Duodenal mucosa (tissue), 2 donors: ENCODE results near the gene APOL2.
A peak's percentile ranks its signal among the peaks of the same experiment; 100 is the strongest.

Experiments
- H3K27ac ChIP-seq: one replicate; pipeline ENCODE4 v1.7.0; 2013; ENCODE audit warnings: low read depth, low read length
- H3K27me3 ChIP-seq, 2 donors: one replicate each; pipeline ENCODE4 v1.7.0; 2013; ENCODE audit warnings: low read length in 2 of 2, control low read depth in 1 of 2; ENCODE audit not compliant: insufficient read depth in 2 of 2, control insufficient read depth in 1 of 2
- H3K36me3 ChIP-seq, 2 donors: one replicate each; pipeline ENCODE4 v1.7.0; 2013; ENCODE audit warnings: low read length in 2 of 2, control low read depth in 1 of 2; ENCODE audit not compliant: insufficient read depth in 2 of 2, control insufficient read depth in 1 of 2
- H3K4me1 ChIP-seq, 2 donors: one replicate each; pipeline ENCODE4 v1.7.0; 2013; ENCODE audit warnings: low read length in 2 of 2, control low read depth in 1 of 2; ENCODE audit not compliant: insufficient read depth in 2 of 2, control insufficient read depth in 1 of 2
- H3K4me3 ChIP-seq, 2 donors: one replicate each; pipeline ENCODE4 v1.7.0; 2013; ENCODE audit warnings: low read length in 2 of 2, low read depth in 1 of 2
- H3K9ac ChIP-seq, 2 donors: one replicate each; pipeline ENCODE4 v1.7.0; 2013; ENCODE audit warnings: low read length in 2 of 2, low read depth in 1 of 2
- H3K9me3 ChIP-seq, 2 donors: one replicate each; pipeline ENCODE4 v1.7.0; 2013; ENCODE audit warnings: low read length in 2 of 2, control low read depth in 1 of 2; ENCODE audit not compliant: control insufficient read depth in 1 of 2

Gene APOL2

DNA sequence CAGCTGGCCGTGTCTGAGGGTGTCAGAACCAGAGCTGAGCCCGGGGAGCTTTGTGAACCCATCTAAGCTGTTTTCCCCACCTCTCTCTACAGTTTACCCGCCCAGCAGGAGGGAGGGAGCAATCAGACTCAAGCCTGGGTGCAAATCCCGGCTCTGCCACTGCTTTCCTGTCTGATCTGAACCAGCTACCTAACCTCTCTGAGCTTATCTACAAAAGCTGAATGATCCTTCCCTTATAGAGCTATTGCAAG lies 252 bp downstream of the APOL2 start:
- Histone ChIP-seq H3K4me1 (peaks cover 31% of the 10 kb centered on the region in 2 donors), H3K4me3 (peak overlapping the region; percentile 79 to 95), H3K9me3 (no peaks in the 10 kb centered on the region), H3K27me3 (no peaks in the 10 kb centered on the region), H3K27ac (peak overlapping the region; percentile 74), H3K9ac (peak overlapping the region; percentile 85 to 87), H3K36me3 (peaks cover 0 to 6% of the 10 kb centered on the region in 2 donors)

DNA sequence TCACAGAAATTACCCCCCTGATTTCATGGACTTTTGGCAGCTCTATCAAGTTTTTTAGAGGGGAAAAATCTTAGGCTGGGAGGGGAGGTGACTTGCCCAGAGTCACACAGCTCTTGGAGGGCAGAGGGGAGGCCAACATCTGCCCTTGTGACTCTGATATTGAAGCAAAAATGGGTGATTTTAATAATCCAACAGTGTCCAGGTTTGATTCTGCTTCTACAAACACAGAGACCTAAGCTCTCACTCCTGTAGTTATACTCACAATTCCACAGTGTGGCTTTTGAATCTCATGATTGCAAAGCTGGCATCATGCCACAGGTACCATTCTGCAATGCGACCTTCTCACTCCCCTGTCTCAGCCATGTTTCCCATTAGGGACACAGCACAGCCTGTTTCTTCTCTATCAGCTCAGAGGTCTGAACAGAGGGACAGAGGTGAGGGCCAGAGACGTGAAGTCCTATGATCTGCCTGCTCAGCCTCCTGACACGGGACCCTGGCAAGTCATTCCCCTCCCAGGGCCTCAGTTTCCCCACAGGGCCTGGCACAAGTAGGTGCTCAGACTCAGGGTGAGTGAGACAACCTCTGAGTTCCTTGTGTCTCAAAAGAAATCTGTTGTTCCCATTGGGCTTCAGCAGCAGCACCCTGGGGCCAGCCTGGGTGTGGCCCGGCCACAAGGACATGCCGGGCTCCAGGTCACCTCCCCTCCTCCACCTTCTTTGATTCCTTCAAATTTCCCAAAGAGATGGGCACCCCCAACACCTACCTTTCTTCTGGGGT lies 766 bp downstream of the APOL2 start:
- H3K9ac ChIP-seq = peak overlapping the region; percentile 85 to 87
- H3K4me3 ChIP-seq = peak overlapping the region; percentile 79 to 95
- H3K36me3 ChIP-seq = peaks cover 4 to 8% of the 10 kb centered on the region in 2 donors
- no peaks in the 10 kb centered on the region for H3K27me3 ChIP-seq
- peaks cover 31% of the 10 kb centered on the region in 2 donors for H3K4me1 ChIP-seq
- H3K27ac ChIP-seq = peak overlapping the region; percentile 74
- H3K9me3 ChIP-seq = no peaks in the 10 kb centered on the region

DNA sequence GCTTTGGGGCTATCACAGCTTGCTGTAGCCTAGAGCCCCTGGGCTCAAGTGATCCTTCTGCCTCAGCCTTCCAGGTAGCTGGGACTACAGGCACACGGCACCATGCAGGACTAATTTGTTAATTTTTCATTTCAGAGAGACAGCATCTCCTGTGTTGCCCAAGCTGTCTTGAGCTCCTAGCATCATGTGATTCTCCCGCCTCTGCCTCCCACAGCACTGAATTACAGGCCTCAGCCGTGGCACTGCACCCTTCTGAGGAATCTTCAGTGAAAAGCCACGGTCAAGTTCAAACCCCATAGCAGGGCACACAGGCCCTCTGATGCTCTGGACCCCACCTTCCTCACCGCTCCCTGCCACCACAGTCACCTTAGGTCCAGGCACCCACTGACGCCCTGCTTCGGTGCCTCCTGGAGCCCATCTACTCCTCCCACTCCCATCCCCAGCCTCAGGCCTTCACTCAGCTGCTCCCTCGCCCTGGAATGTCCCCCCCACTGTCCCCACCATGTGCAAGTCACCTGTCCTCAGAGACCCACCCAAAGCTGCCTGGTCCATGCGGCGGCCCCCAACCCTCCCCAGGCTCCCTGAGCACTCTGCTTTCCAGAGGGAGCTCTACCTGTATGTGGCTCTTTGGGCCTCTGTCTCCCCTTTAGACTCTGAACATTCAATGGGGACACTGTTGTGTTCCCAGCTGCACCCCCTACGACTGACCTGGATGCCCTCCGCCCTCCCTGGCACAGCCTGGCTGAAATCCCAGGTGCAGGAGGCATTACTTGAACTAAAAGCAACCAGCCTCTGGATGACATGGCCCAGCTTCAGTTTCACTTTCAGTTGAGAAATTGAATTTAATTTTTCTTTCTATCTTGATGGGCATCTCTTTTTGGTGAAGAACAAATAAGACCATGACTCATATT lies 1.6 kb downstream of the APOL2 start:
- H3K9me3 ChIP-seq = no peaks in the 10 kb centered on the region
- H3K9ac ChIP-seq = peak overlapping the region; percentile 85 to 87
- H3K27me3 ChIP-seq = no peaks in the 10 kb centered on the region
- peaks cover 12 to 13% of the 10 kb centered on the region in 2 donors for H3K36me3 ChIP-seq
- H3K4me3 ChIP-seq = peak overlapping the region; percentile 79 to 95
- H3K27ac ChIP-seq = no peak overlapping the region
- H3K4me1 ChIP-seq = peaks cover 31 to 36% of the 10 kb centered on the region in 2 donors

GRCh38 chr22:36236388-36237319 lies 2.7 kb downstream of the APOL2 start:
- Histone ChIP-seq H3K4me1 (peaks cover 31 to 36% of the 10 kb centered on the region in 2 donors), H3K4me3 (peak overlapping the region; percentile 79 to 95), H3K27ac (no peak overlapping the region), H3K9me3 (no peaks in the 10 kb centered on the region), H3K27me3 (no peaks in the 10 kb centered on the region), H3K9ac (peak overlapping the region in 1 of 2 donors; percentile 85), H3K36me3 (peaks cover 13 to 23% of the 10 kb centered on the region in 2 donors)

DNA sequence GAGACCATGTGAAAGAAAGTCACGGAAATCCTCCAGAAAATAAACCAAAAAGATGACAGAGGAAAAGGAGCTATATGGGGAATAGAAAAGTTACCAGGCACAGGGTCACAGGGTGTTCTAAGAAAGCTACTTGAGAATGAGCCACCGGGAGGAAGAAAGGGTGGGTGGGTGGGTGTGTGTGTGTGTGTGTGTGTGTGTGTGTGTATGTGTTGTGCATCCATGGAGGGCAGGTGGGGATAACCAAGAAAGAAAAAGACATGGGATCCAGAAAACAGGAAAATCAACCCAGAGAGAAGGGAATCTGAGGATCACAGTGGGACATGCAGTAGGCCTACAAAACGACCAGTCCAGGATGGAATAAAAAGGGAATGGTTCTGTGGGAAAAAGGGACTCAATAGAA lies 3.7 kb downstream of the APOL2 start:
- no peaks in the 10 kb centered on the region for H3K27me3 ChIP-seq
- peaks cover 31 to 36% of the 10 kb centered on the region in 2 donors for H3K4me1 ChIP-seq
- H3K9me3 ChIP-seq = no peaks in the 10 kb centered on the region
- H3K27ac ChIP-seq = no peak overlapping the region
- H3K36me3 ChIP-seq = peaks cover 15 to 34% of the 10 kb centered on the region in 2 donors
- no peak overlapping the region for H3K4me3 ChIP-seq
- H3K9ac ChIP-seq = no peak overlapping the region

DNA sequence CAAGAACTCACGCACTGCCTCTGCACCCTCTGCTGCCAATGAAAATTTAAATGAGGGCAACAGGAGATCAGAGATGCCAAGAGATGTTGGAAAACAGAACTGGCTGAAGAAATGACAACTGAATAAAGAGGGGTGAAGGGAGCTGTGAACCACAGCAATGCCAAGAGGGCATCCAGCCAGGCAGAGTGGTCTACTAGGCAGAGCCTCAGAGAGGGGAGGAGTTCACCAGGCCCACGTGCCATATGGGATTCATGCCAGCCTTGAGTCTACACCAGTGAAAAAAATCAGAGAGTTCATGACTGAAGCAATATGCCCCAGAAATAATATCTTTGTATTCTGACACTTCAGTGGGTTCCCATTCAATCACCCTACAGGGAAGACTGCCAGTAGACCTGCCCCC lies 4.4 kb downstream of the APOL2 start:
- Histone ChIP-seq H3K4me3 (no peak overlapping the region), H3K36me3 (peaks cover 20 to 40% of the 10 kb centered on the region in 2 donors), H3K27me3 (no peaks in the 10 kb centered on the region), H3K4me1 (peaks cover 30 to 35% of the 10 kb centered on the region in 2 donors), H3K9me3 (no peaks in the 10 kb centered on the region), H3K9ac (no peak overlapping the region), H3K27ac (no peak overlapping the region)

GRCh38 chr22:36234213-36234612 lies 5.1 kb downstream of the APOL2 start:
- peaks cover 26 to 31% of the 10 kb centered on the region in 2 donors for H3K4me1 ChIP-seq
- H3K36me3 ChIP-seq = peaks cover 20 to 43% of the 10 kb centered on the region in 2 donors
- H3K27me3 ChIP-seq = no peaks in the 10 kb centered on the region
- no peak overlapping the region for H3K27ac ChIP-seq
- no peaks in the 10 kb centered on the region for H3K9me3 ChIP-seq
- no peak overlapping the region for H3K4me3 ChIP-seq
- H3K9ac ChIP-seq = no peak overlapping the region

DNA sequence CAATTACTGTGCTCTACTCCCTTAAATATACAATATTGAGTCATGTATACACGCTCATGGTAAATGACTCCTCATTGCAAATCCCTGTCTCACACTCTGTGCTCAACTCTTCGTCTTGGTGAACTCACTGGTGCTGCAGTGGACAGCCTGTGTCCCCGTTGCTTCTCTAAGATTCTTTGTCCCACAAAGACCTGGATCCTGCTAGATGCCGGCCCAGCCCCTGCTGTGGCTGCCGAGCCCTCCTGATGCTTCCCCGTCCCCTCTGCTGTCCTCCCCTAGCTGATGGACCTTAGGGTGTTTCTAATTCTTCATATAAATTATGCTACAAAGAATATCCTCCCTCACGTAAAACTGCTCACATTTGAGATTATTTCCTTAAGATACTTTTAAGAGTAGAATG lies 5.5 kb downstream of the APOL2 start:
- no peaks in the 10 kb centered on the region for H3K9me3 ChIP-seq
- H3K36me3 ChIP-seq = peaks cover 20 to 47% of the 10 kb centered on the region in 2 donors
- H3K4me3 ChIP-seq = no peak overlapping the region
- no peak overlapping the region for H3K9ac ChIP-seq
- H3K4me1 ChIP-seq = peaks cover 26 to 30% of the 10 kb centered on the region in 2 donors
- no peaks in the 10 kb centered on the region for H3K27me3 ChIP-seq
- no peak overlapping the region for H3K27ac ChIP-seq

DNA sequence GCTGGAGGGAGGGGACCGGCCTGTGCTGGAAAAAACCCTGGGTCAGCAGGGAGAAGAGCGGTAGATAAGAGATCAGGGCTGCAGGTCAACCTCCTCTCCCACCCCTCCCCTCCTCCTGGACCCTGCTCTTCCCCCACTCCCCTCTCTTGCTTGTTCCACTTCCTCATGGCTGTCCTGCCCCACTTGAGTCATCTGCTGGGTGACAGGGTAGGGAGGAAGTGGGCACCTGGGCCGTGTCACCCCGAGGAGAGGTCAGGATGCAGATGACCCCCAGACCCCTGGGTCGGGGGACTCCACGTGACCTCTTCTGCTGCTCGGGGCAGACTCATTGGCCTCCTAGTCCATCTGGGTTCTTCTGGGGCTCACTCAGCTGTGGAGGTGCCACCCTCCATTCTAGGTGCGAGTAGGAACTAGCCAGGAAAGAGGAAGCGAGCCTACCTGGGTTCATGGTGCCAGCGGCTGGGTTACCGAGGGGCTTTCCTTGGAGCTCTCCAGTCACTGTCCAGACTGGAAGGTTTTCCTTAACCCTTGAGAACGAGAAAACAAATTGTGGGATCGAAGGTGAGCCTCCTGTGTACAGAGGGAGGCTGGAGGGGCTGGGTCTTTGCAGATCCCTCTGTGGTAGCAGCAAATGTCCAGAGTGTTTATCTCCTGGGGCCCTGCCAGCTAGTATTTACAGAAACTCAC lies 6.5 kb downstream of the APOL2 start:
- no peak overlapping the region for H3K9ac ChIP-seq
- no peak overlapping the region for H3K4me3 ChIP-seq
- H3K9me3 ChIP-seq = no peaks in the 10 kb centered on the region
- peaks cover 22 to 25% of the 10 kb centered on the region in 2 donors for H3K4me1 ChIP-seq
- H3K27ac ChIP-seq = no peak overlapping the region
- peaks cover 22 to 56% of the 10 kb centered on the region in 2 donors for H3K36me3 ChIP-seq
- no peaks in the 10 kb centered on the region for H3K27me3 ChIP-seq
